Fibroblast of lung (primary cell): ENCODE results near the gene CA5A.
"Not testable (repeated sequence)": the region's sequence is repeated elsewhere in the genome, so short reads cannot be mapped to it uniquely, and the experiment has no call there.

Experiments used
- EZH2 ChIP-seq: IDR thresholded peaks from 2 replicates; pipeline ENCODE4 v1.5.1; 2012; ENCODE audit warnings: low read length, control low read depth, mild to moderate bottlenecking; ENCODE audit errors: missing control alignments
- TF ChIP-seq, protein P1 (sequence below), 2 donors: IDR thresholded peaks in 1 of 2; conservative IDR thresholded peaks in 1 of 2; 1 replicate in 1 of 2; 2 replicates in 1 of 2; pipeline ENCODE4 v1.5.1; 2011 to 2012; ENCODE audit warnings: low read length in 2 of 2, control low read depth in 1 of 2, inconsistent platforms in 1 of 2, low read depth in 1 of 2, mild to moderate bottlenecking in 1 of 2

DNA sequence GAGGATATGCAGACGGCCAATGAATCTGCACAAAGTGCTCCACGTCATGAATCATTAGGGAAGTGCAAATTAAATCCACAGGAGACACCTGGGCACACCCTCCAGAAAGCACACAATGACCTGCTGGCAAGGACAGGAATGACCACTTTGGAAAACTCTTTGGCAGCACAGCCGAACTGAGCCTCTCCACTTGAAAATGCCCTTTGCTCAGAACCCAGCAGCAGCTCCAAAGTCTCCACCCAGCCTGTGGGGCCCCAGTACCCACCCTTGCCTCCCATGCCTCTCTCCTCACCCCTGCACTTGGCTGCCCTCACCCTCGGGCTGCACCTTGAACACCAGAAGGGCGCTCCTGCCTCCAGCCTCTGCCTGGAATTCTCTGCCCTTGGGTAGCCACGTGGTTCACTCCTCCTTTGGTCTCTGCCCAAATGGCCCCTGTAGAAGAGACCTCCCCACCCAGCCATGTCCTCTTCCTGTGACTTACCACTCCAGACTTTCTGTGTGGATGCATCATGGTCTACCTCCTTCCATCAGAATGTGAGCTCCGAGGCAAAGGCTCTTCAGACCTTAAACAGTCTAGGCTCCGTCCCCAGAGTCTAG lies 50.9 kb downstream of the CA5A start:
- TF ChIP-seq EZH2: not testable (repeated sequence)
- TF ChIP-seq, protein P1, sequence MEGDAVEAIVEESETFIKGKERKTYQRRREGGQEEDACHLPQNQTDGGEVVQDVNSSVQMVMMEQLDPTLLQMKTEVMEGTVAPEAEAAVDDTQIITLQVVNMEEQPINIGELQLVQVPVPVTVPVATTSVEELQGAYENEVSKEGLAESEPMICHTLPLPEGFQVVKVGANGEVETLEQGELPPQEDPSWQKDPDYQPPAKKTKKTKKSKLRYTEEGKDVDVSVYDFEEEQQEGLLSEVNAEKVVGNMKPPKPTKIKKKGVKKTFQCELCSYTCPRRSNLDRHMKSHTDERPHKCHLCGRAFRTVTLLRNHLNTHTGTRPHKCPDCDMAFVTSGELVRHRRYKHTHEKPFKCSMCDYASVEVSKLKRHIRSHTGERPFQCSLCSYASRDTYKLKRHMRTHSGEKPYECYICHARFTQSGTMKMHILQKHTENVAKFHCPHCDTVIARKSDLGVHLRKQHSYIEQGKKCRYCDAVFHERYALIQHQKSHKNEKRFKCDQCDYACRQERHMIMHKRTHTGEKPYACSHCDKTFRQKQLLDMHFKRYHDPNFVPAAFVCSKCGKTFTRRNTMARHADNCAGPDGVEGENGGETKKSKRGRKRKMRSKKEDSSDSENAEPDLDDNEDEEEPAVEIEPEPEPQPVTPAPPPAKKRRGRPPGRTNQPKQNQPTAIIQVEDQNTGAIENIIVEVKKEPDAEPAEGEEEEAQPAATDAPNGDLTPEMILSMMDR (conservative IDR thresholded peaks at IDR 0.05 in 1 of 2, IDR thresholded peaks at IDR 0.05 in 1 of 2; ENCODE audit: low read depth in 1 of 2, low read length in 2 of 2): not testable (repeated sequence)
